Retinal pigment epithelial cell (primary cell): ENCODE data around the gene LMO3.

Experiments
- DNase-seq: peaks from one replicate; pipeline ENCODE4 v3.0.0-alpha.2; 2010; ENCODE audit warnings: low read depth
- H3K4me3 ChIP-seq: 2 replicates; pipeline ENCODE4 v1.5.1; 2011; ENCODE audit warnings: mild to moderate bottlenecking, low read length, control low read depth, moderate library complexity
- CTCF ChIP-seq: conservative IDR thresholded peaks from 2 replicates; pipeline ENCODE4 v1.5.1; 2011; ENCODE audit warnings: low read depth, low read length, control low read depth, inconsistent platforms

LMO3 gene

GRCh38 chr12:16606117-16606200, at the start of gene LMO3:
Gene LMO3 (minus strand): TSS chr12:16606162. CDS start chr12:16600860, 5,302 bp downstream.
- no peak for TF ChIP-seq CTCF
- H3K4me3 ChIP-seq = peak within 1 kb of the TSS; percentile 69
- DNase-seq = no peak

GRCh38 chr12:16636435-16637055, 30.6 kb upstream of the LMO3 start:
- no peak for TF ChIP-seq CTCF
- no peak overlapping the region for H3K4me3 ChIP-seq
- no peak for DNase-seq

- no peak for TF ChIP-seq CTCF
- no peak for DNase-seq
These were observed 28.8 kb upstream of the LMO3 start for GRCh38 chr12:16634786-16635185.

GRCh38 chr12:16626991-16627390, 21.0 kb upstream of the LMO3 start:
- TF ChIP-seq CTCF = no peak
- no peak for DNase-seq
- H3K4me3 ChIP-seq = no peak overlapping the region

More at GRCh38 chr12:16634786-16635185, 28.8 kb upstream of the LMO3 start:
- H3K4me3 ChIP-seq = no peak overlapping the region

GRCh38 chr12:16622338-16622737, 16.4 kb upstream of the LMO3 start:
- no peak for TF ChIP-seq CTCF
- no peak overlapping the region for H3K4me3 ChIP-seq
- DNase-seq = no peak

GRCh38 chr12:16619537-16619936, 13.6 kb upstream of the LMO3 start:
- DNase-seq = no peak
- no peak for TF ChIP-seq CTCF
- no peak overlapping the region for H3K4me3 ChIP-seq

- no peak for DNase-seq
- TF ChIP-seq CTCF = no peak
- H3K4me3 ChIP-seq = no peak overlapping the region
These were observed 12.3 kb upstream of the LMO3 start for GRCh38 chr12:16618256-16618655.
